ENCODE results near the gene MTMR3.

MTMR3 gene

DNA sequence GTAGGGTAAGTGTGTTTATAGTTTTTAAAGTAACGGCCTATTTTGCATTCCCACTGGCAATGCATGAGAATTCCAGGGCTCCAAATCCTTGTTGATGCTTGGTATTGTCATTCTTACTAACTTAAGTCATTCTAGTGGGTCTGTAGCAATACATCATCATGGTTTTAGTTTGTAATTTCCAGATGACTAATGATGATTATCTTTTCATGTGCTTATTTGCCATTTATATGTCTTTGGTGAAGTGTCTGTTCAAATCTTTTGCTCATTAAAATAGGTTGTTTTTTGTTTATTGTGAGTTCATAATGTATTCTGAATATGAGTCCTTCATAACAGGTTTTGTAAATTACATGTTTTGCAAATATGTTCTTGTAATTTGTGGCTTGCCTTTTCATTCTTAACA, 31.2 kb downstream of the MTMR3 start:
- Mint-ChIP-seq H3K9me3 (no peaks in the 10 kb centered on the region), H3K4me1 (ENCODE audit: low read depth) (peaks cover 46% of the 10 kb centered on the region), H3K27ac (no peak overlapping the region), H3K36me3 (ENCODE audit: low read depth) (no peaks in the 10 kb centered on the region), H3K27me3 (no peaks in the 10 kb centered on the region), H3K4me3 (no peak overlapping the region)
- intact Hi-C loops (cut with micrococcal nuclease), result no loop called here

- intact Hi-C loops (cut with micrococcal nuclease), result no loop called here
- Mint-ChIP-seq H3K27ac (no peak overlapping the region), H3K4me1 (ENCODE audit: low read depth) (peaks cover 49% of the 10 kb centered on the region), H3K4me3 (no peak overlapping the region), H3K9me3 (no peaks in the 10 kb centered on the region), H3K27me3 (no peaks in the 10 kb centered on the region), H3K36me3 (ENCODE audit: low read depth) (no peaks in the 10 kb centered on the region)
Observed at GRCh38 chr22:29914991-29915533, 32.1 kb downstream of the MTMR3 start.

DNA sequence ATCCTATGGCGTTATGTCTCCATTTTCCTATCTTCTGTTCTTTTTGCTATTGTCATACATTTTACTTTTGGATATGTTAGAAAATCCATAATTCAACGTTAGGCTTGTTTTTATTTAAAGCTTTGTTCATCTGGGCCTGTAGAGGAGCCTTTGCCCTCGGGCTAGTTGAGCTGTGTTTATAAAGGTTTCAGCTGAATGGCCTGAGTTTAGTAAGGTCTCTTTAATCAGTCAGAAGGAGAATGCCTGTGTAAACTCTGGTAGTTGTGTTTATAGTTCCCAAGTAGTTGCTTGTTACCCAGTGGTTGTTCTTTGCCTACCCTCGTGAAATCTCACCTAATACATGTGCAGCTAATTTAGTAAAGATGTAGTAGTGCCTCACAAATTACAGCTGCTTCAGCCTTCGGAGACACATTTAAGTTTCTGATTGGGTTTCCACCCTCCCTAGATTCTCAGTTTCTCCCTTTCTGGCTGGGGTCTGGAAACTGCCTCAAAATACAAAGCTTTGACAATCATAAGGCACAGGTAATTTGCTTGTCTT, 33.1 kb downstream of the MTMR3 start:
- Mint-ChIP-seq H3K4me3 (no peak overlapping the region), H3K9me3 (no peaks in the 10 kb centered on the region), H3K36me3 (ENCODE audit: low read depth) (no peaks in the 10 kb centered on the region), H3K4me1 (ENCODE audit: low read depth) (peaks cover 49% of the 10 kb centered on the region), H3K27ac (no peak overlapping the region), H3K27me3 (no peaks in the 10 kb centered on the region)
- intact Hi-C loops (cut with micrococcal nuclease), result no loop called here

GRCh38 chr22:29917052-29917902, 34.3 kb downstream of the MTMR3 start:
- Mint-ChIP-seq H3K27ac (no peak overlapping the region), H3K27me3 (no peaks in the 10 kb centered on the region), H3K4me1 (ENCODE audit: low read depth) (peaks cover 42% of the 10 kb centered on the region), H3K36me3 (ENCODE audit: low read depth) (no peaks in the 10 kb centered on the region), H3K4me3 (no peak overlapping the region), H3K9me3 (no peaks in the 10 kb centered on the region)
- intact Hi-C loops (cut with micrococcal nuclease), result no loop called here

GRCh38 chr22:29925402-29925801, 42.4 kb downstream of the MTMR3 start:
- Mint-ChIP-seq H3K36me3 (ENCODE audit: low read depth) (peaks cover 4% of the 10 kb centered on the region), H3K4me3 (no peak overlapping the region), H3K4me1 (ENCODE audit: low read depth) (peaks cover 11% of the 10 kb centered on the region), H3K9me3 (no peaks in the 10 kb centered on the region), H3K27ac (no peak overlapping the region), H3K27me3 (no peaks in the 10 kb centered on the region)
- intact Hi-C loops (cut with micrococcal nuclease), result no loop called here

GRCh38 chr22:29926057-29926456, 43.1 kb downstream of the MTMR3 start:
- Mint-ChIP-seq H3K4me1 (ENCODE audit: low read depth) (peaks cover 11% of the 10 kb centered on the region), H3K4me3 (no peak overlapping the region), H3K27ac (no peak overlapping the region), H3K9me3 (no peaks in the 10 kb centered on the region), H3K27me3 (no peaks in the 10 kb centered on the region), H3K36me3 (ENCODE audit: low read depth) (peaks cover 4% of the 10 kb centered on the region)
- intact Hi-C loops (cut with micrococcal nuclease), result no loop called here

DNA sequence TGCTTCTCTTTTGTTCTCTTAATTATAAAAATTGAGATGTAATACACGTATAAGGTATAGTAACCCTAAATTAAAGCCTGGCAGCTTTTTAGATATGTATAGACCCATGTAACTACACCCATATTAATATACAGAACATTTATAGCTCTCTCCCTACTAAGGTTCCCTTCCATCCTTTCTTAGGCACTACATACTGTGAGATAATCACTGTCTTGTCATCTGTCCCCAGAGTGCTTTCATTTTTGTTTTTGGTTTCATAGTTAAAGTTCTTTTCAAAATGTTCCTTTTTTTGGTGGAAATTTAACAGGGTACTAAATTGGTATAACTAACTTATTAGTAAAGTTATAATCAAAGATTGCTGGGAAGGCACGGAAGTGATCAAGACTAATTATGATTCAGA, 49.2 kb downstream of the MTMR3 start:
- Mint-ChIP-seq H3K4me1 (ENCODE audit: low read depth) (peaks cover 10% of the 10 kb centered on the region), H3K27me3 (no peaks in the 10 kb centered on the region), H3K9me3 (no peaks in the 10 kb centered on the region), H3K36me3 (ENCODE audit: low read depth) (peaks cover 4% of the 10 kb centered on the region), H3K4me3 (no peak overlapping the region), H3K27ac (no peak overlapping the region)
- intact Hi-C loops (cut with micrococcal nuclease), result no loop called here

- intact Hi-C loops (cut with micrococcal nuclease), result no loop called here
- H3K9me3 Mint-ChIP-seq, result no peaks in the 10 kb centered on the region
- H3K36me3 Mint-ChIP-seq (ENCODE audit: low read depth), result peaks cover 10% of the 10 kb centered on the region
- H3K27me3 Mint-ChIP-seq, result no peaks in the 10 kb centered on the region
- no peak overlapping the region for H3K27ac Mint-ChIP-seq
- H3K4me3 Mint-ChIP-seq, result no peak overlapping the region
- peaks cover 23% of the 10 kb centered on the region for H3K4me1 Mint-ChIP-seq (ENCODE audit: low read depth)
Observed at GRCh38 chr22:29933619-29934018, 50.6 kb downstream of the MTMR3 start.

GRCh38 chr22:29934596-29934995, 51.6 kb downstream of the MTMR3 start:
- Mint-ChIP-seq H3K4me1 (ENCODE audit: low read depth) (peaks cover 22% of the 10 kb centered on the region), H3K27ac (no peak overlapping the region), H3K9me3 (no peaks in the 10 kb centered on the region), H3K27me3 (no peaks in the 10 kb centered on the region), H3K4me3 (no peak overlapping the region), H3K36me3 (ENCODE audit: low read depth) (peaks cover 7% of the 10 kb centered on the region)
- intact Hi-C loops (cut with micrococcal nuclease), result no loop called here

DNA sequence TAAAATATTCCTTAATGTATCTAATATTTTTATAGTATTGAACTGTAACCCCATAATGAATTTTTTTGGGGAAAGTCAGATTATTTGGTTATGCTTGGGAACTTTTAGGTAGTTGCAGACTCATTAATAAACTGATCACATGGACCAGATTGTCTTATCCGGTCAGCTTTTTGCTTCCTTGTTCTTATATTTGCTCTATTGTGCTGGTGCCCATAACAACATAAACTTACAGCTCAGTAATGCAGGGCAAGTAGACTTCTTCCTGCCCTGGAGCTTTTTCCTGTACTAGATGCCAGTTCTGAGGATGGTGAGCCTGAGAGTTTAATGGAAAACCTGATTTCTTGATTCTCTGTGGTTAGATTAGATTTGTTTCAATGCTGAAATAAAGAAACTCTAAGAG, 53.2 kb downstream of the MTMR3 start:
- Mint-ChIP-seq H3K27ac (no peak overlapping the region), H3K27me3 (no peaks in the 10 kb centered on the region), H3K36me3 (ENCODE audit: low read depth) (peaks cover 5% of the 10 kb centered on the region), H3K4me1 (ENCODE audit: low read depth) (peaks cover 22% of the 10 kb centered on the region), H3K4me3 (no peak overlapping the region), H3K9me3 (no peaks in the 10 kb centered on the region)
- intact Hi-C loops (cut with micrococcal nuclease), result no loop called here

DNA sequence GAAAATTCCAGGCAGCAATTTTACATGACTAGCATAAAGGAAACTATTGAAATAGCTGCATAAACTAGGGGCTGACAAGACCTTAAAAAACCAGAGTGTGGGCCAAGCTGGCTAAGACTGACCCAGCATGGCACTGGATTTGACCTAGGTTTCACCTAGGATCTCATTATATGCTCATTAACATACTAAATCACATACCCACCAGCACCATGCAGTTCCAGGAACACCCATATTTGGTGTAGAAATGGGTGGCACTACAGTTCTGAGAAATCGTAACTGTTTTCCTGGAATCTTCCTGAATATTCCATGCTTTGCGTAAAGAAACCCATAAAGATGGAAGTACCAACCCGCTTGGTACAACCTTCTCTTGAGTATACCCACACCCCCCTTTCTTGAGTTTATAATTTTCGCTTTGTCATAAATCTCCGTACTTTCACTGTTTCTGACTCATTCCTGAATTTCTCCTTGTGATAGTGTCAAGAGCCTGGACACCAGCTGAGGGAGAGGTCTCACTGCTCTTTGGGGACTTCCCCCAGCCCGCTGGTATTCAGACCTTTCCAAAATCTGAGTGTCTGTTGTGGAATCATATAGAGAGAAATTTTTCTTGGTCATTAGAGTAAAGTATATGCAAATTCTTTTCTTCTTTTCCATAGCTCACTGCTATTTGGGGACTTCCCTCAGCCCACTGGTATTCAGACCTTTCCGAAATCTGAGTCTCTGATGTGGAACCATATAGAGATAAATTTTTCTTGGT, 55.1 kb downstream of the MTMR3 start:
- Mint-ChIP-seq H3K4me3 (no peak overlapping the region), H3K36me3 (ENCODE audit: low read depth) (peaks cover 5% of the 10 kb centered on the region), H3K27ac (peak overlapping the region; percentile 31), H3K4me1 (ENCODE audit: low read depth) (peaks cover 28% of the 10 kb centered on the region), H3K9me3 (no peaks in the 10 kb centered on the region), H3K27me3 (no peaks in the 10 kb centered on the region)
- intact Hi-C loops (cut with micrococcal nuclease), result no loop called here

- no peak overlapping the region for H3K27ac Mint-ChIP-seq
- H3K9me3 Mint-ChIP-seq, result no peaks in the 10 kb centered on the region
- H3K27me3 Mint-ChIP-seq, result no peaks in the 10 kb centered on the region
- intact Hi-C loops (cut with micrococcal nuclease), result no loop called here
- peaks cover 39% of the 10 kb centered on the region for H3K4me1 Mint-ChIP-seq (ENCODE audit: low read depth)
- H3K36me3 Mint-ChIP-seq (ENCODE audit: low read depth), result peaks cover 5% of the 10 kb centered on the region
- H3K4me3 Mint-ChIP-seq, result no peak overlapping the region
Observed at GRCh38 chr22:29940526-29940925, 57.6 kb downstream of the MTMR3 start.

DNA sequence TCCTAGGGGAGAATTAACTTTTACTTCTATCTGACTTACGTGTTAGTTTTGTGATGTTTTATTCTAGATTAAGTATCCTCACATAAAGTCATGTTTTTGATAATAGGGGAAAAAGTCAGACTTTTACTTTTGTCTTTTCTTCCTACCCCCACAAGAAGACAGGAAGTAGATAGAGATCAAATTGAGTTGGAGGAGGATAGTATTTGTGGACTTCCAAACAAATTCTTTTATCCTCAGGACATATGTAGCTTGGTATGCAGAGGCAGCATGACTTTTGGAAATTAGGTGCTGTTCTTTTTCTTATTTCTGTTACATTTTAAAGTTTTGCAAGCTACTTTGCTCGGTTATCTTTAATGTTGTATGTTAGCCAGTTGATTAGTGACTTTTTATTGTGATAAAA, 61.4 kb downstream of the MTMR3 start:
- Mint-ChIP-seq H3K27ac (no peak overlapping the region), H3K4me3 (no peak overlapping the region), H3K9me3 (no peaks in the 10 kb centered on the region), H3K4me1 (ENCODE audit: low read depth) (peaks cover 38% of the 10 kb centered on the region), H3K27me3 (no peaks in the 10 kb centered on the region), H3K36me3 (ENCODE audit: low read depth) (no peaks in the 10 kb centered on the region)
- intact Hi-C loops (cut with micrococcal nuclease), result no loop called here

DNA sequence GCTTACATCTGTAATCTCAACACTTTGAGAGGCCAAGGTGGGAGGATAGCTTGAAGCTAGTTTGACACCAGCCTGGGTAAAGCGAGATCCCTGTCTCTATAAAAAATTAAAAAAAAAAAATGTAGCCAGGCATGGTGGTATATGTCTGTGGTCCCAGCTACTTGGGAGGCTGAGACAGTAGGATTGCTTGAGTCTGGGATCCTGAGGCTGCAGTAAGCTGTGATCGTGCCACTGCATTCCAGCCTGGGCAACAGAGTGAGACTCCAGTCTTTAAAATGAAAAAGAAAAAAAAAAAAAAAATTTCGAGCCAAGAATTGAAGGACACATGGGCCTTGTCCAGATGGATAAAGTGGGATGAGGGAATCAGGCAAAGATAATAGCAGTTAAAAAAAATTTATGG, 62.5 kb downstream of the MTMR3 start:
- Mint-ChIP-seq H3K9me3 (no peaks in the 10 kb centered on the region), H3K27ac (no peak overlapping the region), H3K4me1 (ENCODE audit: low read depth) (peaks cover 34% of the 10 kb centered on the region), H3K4me3 (no peak overlapping the region), H3K27me3 (no peaks in the 10 kb centered on the region), H3K36me3 (ENCODE audit: low read depth) (no peaks in the 10 kb centered on the region)
- intact Hi-C loops (cut with micrococcal nuclease), result loop anchor here (5.0 kb wide), 1 partner anchor 38 kb away; no protein-coding TSS in a partner anchor
